HL-60 (cell line): Measurements from ENCODE around the gene ANKRD23.

Source experiments
- CTCF ChIP-seq: IDR thresholded peaks from one replicate; pipeline ENCODE4 v1.5.1; 2011; ENCODE audit warnings: low read length, control low read depth, inconsistent platforms; ENCODE audit not compliant: insufficient read depth
- GABPA ChIP-seq: IDR thresholded peaks from 2 replicates; pipeline ENCODE4 v1.6.1; 2012; ENCODE audit warnings: low read depth
- POLR2AphosphoS5 ChIP-seq: IDR thresholded peaks from 2 replicates; pipeline ENCODE4 v1.6.1; 2012; ENCODE audit warnings: low read depth
- REST ChIP-seq: IDR thresholded peaks from 2 replicates; pipeline ENCODE4 v1.6.1; 2012; ENCODE audit warnings: low read depth; ENCODE audit not compliant: insufficient replicate concordance
- SPI1 ChIP-seq: IDR thresholded peaks from 2 replicates; pipeline ENCODE4 v1.6.1; 2012; ENCODE audit warnings: low read depth, mild to moderate bottlenecking, borderline replicate concordance

- TF ChIP-seq REST, result no peak
- TF ChIP-seq CTCF, result no peak
- no peak for TF ChIP-seq POLR2AphosphoS5
- TF ChIP-seq GABPA, result no peak
- no peak for TF ChIP-seq SPI1
Observed at GRCh38 chr2:96873651-96874096, 29.9 kb upstream of the ANKRD23 start.
